SU-DHL-6 (cell line): ENCODE results near the gene HIVEP3.

Source experiments
- H2AFZ ChIP-seq: fragments of 200-600 bp; sonication (generic); 2 replicates; pipeline ENCODE4 v1.6.1; 2014; ENCODE audit warnings: low read depth, mild to moderate bottlenecking, moderate library complexity, mixed read lengths, antibody characterized with exemption, low read length; ENCODE audit not compliant: severe bottlenecking
- H3F3A ChIP-seq: fragments of 200-600 bp; shearing (Covaris generic); 2 replicates; pipeline ENCODE4 v1.6.0; 2016; ENCODE audit warnings: antibody characterized with exemption, mild to moderate bottlenecking; ENCODE audit not compliant: insufficient read depth
- H3K27ac ChIP-seq: fragments of 200-600 bp; sonication (generic); 2 replicates; pipeline ENCODE4 v1.5.1; 2016; ENCODE audit warnings: low read depth, mild to moderate bottlenecking, low read length, moderate library complexity, mixed read lengths
- H3K27me3 ChIP-seq: fragments of 200-600 bp; sonication (generic), shearing (Covaris generic); 2 replicates; pipeline ENCODE4 v1.6.0; 2014; ENCODE audit warnings: mild to moderate bottlenecking, low read length
- H3K36me3 ChIP-seq: fragments of 200-600 bp; sonication (generic); 2 replicates; pipeline ENCODE4 v1.6.1; 2014; ENCODE audit warnings: mild to moderate bottlenecking, low read length, mixed read lengths
- H3K4me2 ChIP-seq: fragments of 300-600, 200-600 bp; shearing (Covaris generic), sonication (generic); 2 replicates; pipeline ENCODE4 v1.6.0; 2014; ENCODE audit warnings: low read length, low read depth, mild to moderate bottlenecking; ENCODE audit not compliant: poor library complexity, severe bottlenecking
- H3K4me3 ChIP-seq: fragments of 200-600 bp; sonication (generic); 2 replicates; pipeline ENCODE4 v1.5.1; 2014; ENCODE audit warnings: antibody characterized with exemption, low read length, mild to moderate bottlenecking, mixed read lengths; ENCODE audit not compliant: insufficient read depth, poor library complexity, severe bottlenecking
- H3K79me2 ChIP-seq: fragments of 200-600 bp; sonication (generic); 2 replicates; pipeline ENCODE4 v1.6.1; 2014; ENCODE audit warnings: mild to moderate bottlenecking, low read length, moderate library complexity; ENCODE audit not compliant: insufficient read depth
- H3K9ac ChIP-seq: fragments of 200-600 bp; sonication (generic); 2 replicates; pipeline ENCODE4 v1.7.0; 2014; ENCODE audit warnings: mild to moderate bottlenecking, low read length
- H3K9me2 ChIP-seq: fragments of 200-600 bp; sonication (generic); replicated peaks from 2 replicates; pipeline ENCODE4 v1.6.1; 2014; ENCODE audit warnings: low read length; ENCODE audit not compliant: insufficient read depth
- H3K9me3 ChIP-seq: fragments of 200-600 bp; sonication (generic); 2 replicates; pipeline ENCODE4 v1.6.1; 2014; ENCODE audit warnings: low read length, mixed read lengths; ENCODE audit not compliant: insufficient read depth
- H4K20me1 ChIP-seq: fragments of 200-600 bp; sonication (generic); 2 replicates; pipeline ENCODE4 v1.6.1; 2014; ENCODE audit warnings: low read depth, mild to moderate bottlenecking, antibody characterized with exemption, low read length, moderate library complexity, mixed read lengths
- CTCF ChIP-seq: fragments of 200-600 bp; sonication (generic); IDR thresholded peaks from one replicate; pipeline ENCODE4 v1.5.1; 2017; ENCODE audit warnings: antibody characterized with exemption, mild to moderate bottlenecking, low read length, moderate library complexity; ENCODE audit not compliant: insufficient read depth, poor library complexity, severe bottlenecking
- EZH2phosphoT487 ChIP-seq: fragments of 200-600 bp; sonication (generic), shearing (Covaris generic); conservative IDR thresholded peaks from 2 replicates; pipeline ENCODE4 v1.6.1; 2018; ENCODE audit warnings: mild to moderate bottlenecking, antibody characterized with exemption, low read length, moderate library complexity, mixed read lengths

HIVEP3 gene

GRCh38 chr1:41534181-41535076 lies 384.3 kb downstream of the HIVEP3 start:
- no peak overlapping the region for H3K4me3 ChIP-seq
- H3K9ac ChIP-seq = no peak overlapping the region
- no peaks in the 10 kb centered on the region for H3K27me3 ChIP-seq
- H4K20me1 ChIP-seq = no peaks in the 10 kb centered on the region
- H2AFZ ChIP-seq = no peak overlapping the region
- no peak overlapping the region for H3K4me2 ChIP-seq
- H3F3A ChIP-seq = peaks cover 11% of the 10 kb centered on the region
- H3K79me2 ChIP-seq = no peaks in the 10 kb centered on the region
- no peak overlapping the region for H3K27ac ChIP-seq
- no peaks in the 10 kb centered on the region for H3K9me2 ChIP-seq
- H3K9me3 ChIP-seq = no peaks in the 10 kb centered on the region
- TF ChIP-seq EZH2phosphoT487 (no peak), CTCF (no peak)
- no peaks in the 10 kb centered on the region for H3K36me3 ChIP-seq

- H3K79me2 ChIP-seq = no peaks in the 10 kb centered on the region
- TF ChIP-seq CTCF (no peak), EZH2phosphoT487 (no peak)
- H2AFZ ChIP-seq = no peak overlapping the region
- H3F3A ChIP-seq = peaks cover 11% of the 10 kb centered on the region
- H3K9ac ChIP-seq = no peak overlapping the region
- no peaks in the 10 kb centered on the region for H3K9me2 ChIP-seq
- no peak overlapping the region for H3K4me3 ChIP-seq
- no peaks in the 10 kb centered on the region for H3K36me3 ChIP-seq
- H3K27ac ChIP-seq = no peak overlapping the region
- H4K20me1 ChIP-seq = no peaks in the 10 kb centered on the region
- no peaks in the 10 kb centered on the region for H3K27me3 ChIP-seq
- H3K4me2 ChIP-seq = no peak overlapping the region
- no peaks in the 10 kb centered on the region for H3K9me3 ChIP-seq
These were observed 385.0 kb downstream of the HIVEP3 start for GRCh38 chr1:41533731-41534080.

GRCh38 chr1:41533016-41533730 lies 385.5 kb downstream of the HIVEP3 start:
- Histone ChIP-seq H3K36me3 (no peaks in the 10 kb centered on the region), H3K27me3 (no peaks in the 10 kb centered on the region), H3K79me2 (no peaks in the 10 kb centered on the region), H3K9me3 (no peaks in the 10 kb centered on the region), H3K9ac (no peak overlapping the region), H3K9me2 (no peaks in the 10 kb centered on the region), H3K4me3 (no peak overlapping the region), H3K27ac (no peak overlapping the region), H4K20me1 (no peaks in the 10 kb centered on the region), H3K4me2 (no peak overlapping the region), H2AFZ (no peak overlapping the region), H3F3A (peaks cover 8% of the 10 kb centered on the region)
- TF ChIP-seq CTCF (no peak), EZH2phosphoT487 (no peak)
